Esophagus muscularis mucosa (tissue), 4 donors: ENCODE data around the gene PLCH2. TPM values are rescaled to one million over a fixed set of nuclear protein-coding genes. Genes with fewer than 3 reads are reported as not detected.

Experiments used
- DNase-seq: peaks from one replicate; pipeline ENCODE4 v3.0.0-alpha.2; 2017; ENCODE audit errors: extremely low spot score
- H3K27ac ChIP-seq, 4 donors: fragments of 200-600 bp; sonication (generic); replicated peaks in 1 of 4; 1 replicate in 3 of 4; 2 replicates in 1 of 4; pipeline ENCODE4 v1.5.1; 2016 to 2019; ENCODE audit warnings: mild to moderate bottlenecking in 1 of 4
- H3K27me3 ChIP-seq, 4 donors: fragments of 200-600 bp; sonication (generic); one replicate each; pipeline versions ENCODE4 v1.5.1 to v1.6.0; 2016 to 2019
- H3K36me3 ChIP-seq, 4 donors: fragments of 200-600 bp; sonication (generic); one replicate each; pipeline ENCODE4 v1.5.1; 2016 to 2019
- H3K4me1 ChIP-seq, 4 donors: fragments of 200-600 bp; sonication (generic); one replicate each; pipeline ENCODE4 v1.5.1; 2016 to 2019
- H3K4me3 ChIP-seq, 4 donors: fragments of 200-600 bp; sonication (generic); 1 replicate in 2 of 4; 2 replicates in 2 of 4; pipeline ENCODE4 v1.5.1; 2016 to 2019; ENCODE audit warnings: mild to moderate bottlenecking in 4 of 4, moderate library complexity in 1 of 4
- H3K9me3 ChIP-seq, 4 donors: fragments of 200-600 bp; sonication (generic); 1 replicate in 3 of 4; 2 replicates in 1 of 4; pipeline ENCODE4 v1.5.1; 2016 to 2019
- EP300 ChIP-seq: sonication (generic); formaldehyde crosslinking; IDR thresholded peaks from one replicate; pipeline ENCODE4 v1.6.1; 2017; ENCODE audit warnings: antibody characterized with exemption
- POLR2A ChIP-seq: fragments of 450-650 bp; IDR thresholded peaks from one replicate; pipeline ENCODE4 v1.6.1; 2017; ENCODE audit warnings: antibody characterized with exemption, moderate library complexity, mild to moderate bottlenecking, low read depth
- POLR2AphosphoS5 ChIP-seq, 2 donors: sonication (generic); formaldehyde crosslinking; IDR thresholded peaks; one replicate each; pipeline ENCODE4 v1.6.1; 2017; ENCODE audit warnings: antibody characterized with exemption in 2 of 2
- WGBS: methylation state at CpG from one replicate; pipeline ENCODE4 v1.1.5; 2018; 5-methylcytosine and 5-hydroxymethylcytosine counted together
- intact Hi-C: fragments of 100-400 bp; cut with DNase I; formaldehyde crosslinking; loops from one replicate; pipeline ENCODE4 v1.15.1; 2023
- total RNA-seq, 4 donors: library from RNA; depleted of rRNA; stranded (reverse); fragments of >200 nt; gene quantifications; one replicate each; pipeline versions ENCODE4 v1.1.0 to v1.2.1, GENCODE V29; 2016
- TF ChIP-seq, protein P1 (sequence below), 3 experiments: fragments of 200-600 bp in 2 of 3; fragments of 450-650 bp in 1 of 3; sonication (generic) in 2 of 3; IDR thresholded peaks; one replicate each; pipeline ENCODE4 v1.5.1; 2017 to 2019; ENCODE audit warnings: antibody characterized with exemption in 3 of 3, mild to moderate bottlenecking in 2 of 3, moderate library complexity in 1 of 3

The PLCH2 gene
- total RNA-seq, 4 donors from 2014 or later: 0.06 to 0.42 (median 0.26) TPM

- Histone ChIP-seq H3K9me3 (no peaks in the 10 kb centered on the region), H3K4me1 (peaks cover 50 to 67% (median 63%) of the 10 kb centered on the region in 4 donors), H3K27me3 (peaks cover 5 to 91% (median 25%) of the 10 kb centered on the region in 4 donors), H3K4me3 (no peak overlapping the region), H3K36me3 (no peaks in the 10 kb centered on the region), H3K27ac (no peak overlapping the region)
- TF ChIP-seq EP300: no peak
- TF ChIP-seq POLR2A: no peak
- TF ChIP-seq POLR2AphosphoS5 (IDR thresholded peaks at IDR 0.05): no peak
- TF ChIP-seq, protein P1, sequence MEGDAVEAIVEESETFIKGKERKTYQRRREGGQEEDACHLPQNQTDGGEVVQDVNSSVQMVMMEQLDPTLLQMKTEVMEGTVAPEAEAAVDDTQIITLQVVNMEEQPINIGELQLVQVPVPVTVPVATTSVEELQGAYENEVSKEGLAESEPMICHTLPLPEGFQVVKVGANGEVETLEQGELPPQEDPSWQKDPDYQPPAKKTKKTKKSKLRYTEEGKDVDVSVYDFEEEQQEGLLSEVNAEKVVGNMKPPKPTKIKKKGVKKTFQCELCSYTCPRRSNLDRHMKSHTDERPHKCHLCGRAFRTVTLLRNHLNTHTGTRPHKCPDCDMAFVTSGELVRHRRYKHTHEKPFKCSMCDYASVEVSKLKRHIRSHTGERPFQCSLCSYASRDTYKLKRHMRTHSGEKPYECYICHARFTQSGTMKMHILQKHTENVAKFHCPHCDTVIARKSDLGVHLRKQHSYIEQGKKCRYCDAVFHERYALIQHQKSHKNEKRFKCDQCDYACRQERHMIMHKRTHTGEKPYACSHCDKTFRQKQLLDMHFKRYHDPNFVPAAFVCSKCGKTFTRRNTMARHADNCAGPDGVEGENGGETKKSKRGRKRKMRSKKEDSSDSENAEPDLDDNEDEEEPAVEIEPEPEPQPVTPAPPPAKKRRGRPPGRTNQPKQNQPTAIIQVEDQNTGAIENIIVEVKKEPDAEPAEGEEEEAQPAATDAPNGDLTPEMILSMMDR (IDR thresholded peaks at IDR 0.05): no peak
- intact Hi-C loops: no loop called here
- no CpG with 5 or more reads among the region's 26 CpGs for WGBS
- DNase-seq: no peak
These were observed 67.5 kb downstream of the PLCH2 start for GRCh38 chr1:2543543-2544092.

- Histone ChIP-seq H3K9me3 (no peaks in the 10 kb centered on the region), H3K4me3 (no peak overlapping the region), H3K27ac (peak overlapping the region in 2 of 4 donors; percentile 84 to 90), H3K36me3 (no peaks in the 10 kb centered on the region), H3K4me1 (peaks cover 55 to 73% (median 70%) of the 10 kb centered on the region in 4 donors), H3K27me3 (peaks cover 5 to 84% (median 25%) of the 10 kb centered on the region in 4 donors)
- DNase-seq: no peak
- WGBS: 67% methylated on average over 6 of the region's 26 CpGs
- intact Hi-C loops: no loop called here
- TF ChIP-seq POLR2AphosphoS5 (IDR thresholded peaks at IDR 0.05) (no peak), POLR2A (no peak), EP300 (no peak)
- TF ChIP-seq, protein P1 (IDR thresholded peaks at IDR 0.05): no peak
These were observed 68.2 kb downstream of the PLCH2 start for GRCh38 chr1:2544093-2544874.

DNA sequence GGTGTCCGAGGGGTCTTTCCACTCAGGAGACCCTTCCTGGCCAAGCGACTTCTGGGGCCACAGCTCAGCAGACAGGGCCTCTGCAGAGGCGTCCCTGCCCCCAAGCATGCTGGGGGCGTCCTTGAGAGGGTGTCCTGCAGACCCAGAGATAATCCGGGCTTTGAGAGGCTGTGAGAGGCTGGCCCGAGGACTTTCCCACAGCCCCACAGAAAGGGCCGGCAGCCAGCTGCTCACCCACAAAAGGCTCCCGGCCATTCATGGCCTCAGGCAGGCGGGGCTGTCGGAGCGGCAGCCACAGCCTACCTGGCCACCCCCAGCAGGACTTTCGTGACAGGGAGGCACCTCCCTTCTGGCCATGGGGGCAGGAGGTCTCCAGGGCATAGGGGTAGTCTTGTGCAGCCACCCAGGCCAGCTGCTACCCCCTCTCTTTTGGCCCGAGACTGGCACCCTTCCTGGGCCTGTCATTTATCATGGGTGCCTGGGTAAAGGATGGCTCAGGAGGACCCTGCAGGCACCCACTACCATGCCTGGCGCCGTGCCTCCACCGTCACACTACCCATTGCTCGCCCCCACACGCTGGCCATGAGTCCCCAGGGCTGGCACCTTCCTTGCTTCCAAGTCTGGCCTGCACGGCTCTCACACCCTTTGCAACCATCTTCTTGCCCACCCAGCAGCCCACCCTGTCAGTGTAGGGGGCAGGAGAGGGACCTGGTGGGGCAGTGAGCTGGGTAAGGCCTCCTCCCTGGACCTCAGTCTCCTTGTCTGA, 69.0 kb downstream of the PLCH2 start:
- DNase-seq: no peak
- no peak overlapping the region for H3K4me3 ChIP-seq
- H3K27me3 ChIP-seq: peaks cover 5 to 77% (median 23%) of the 10 kb centered on the region in 4 donors
- no peaks in the 10 kb centered on the region for H3K36me3 ChIP-seq
- TF ChIP-seq EP300 (no peak), POLR2AphosphoS5 (IDR thresholded peaks at IDR 0.05) (no peak), POLR2A (no peak)
- TF ChIP-seq, protein P1 (IDR thresholded peaks at IDR 0.05): no peak
- H3K9me3 ChIP-seq: no peaks in the 10 kb centered on the region
- peak overlapping the region; percentile 73 to 90 (median 86) for H3K27ac ChIP-seq
- intact Hi-C loops: no loop called here
- WGBS: 92% methylated on average over 4 of the region's 19 CpGs
- H3K4me1 ChIP-seq: peaks cover 61 to 79% (median 74%) of the 10 kb centered on the region in 4 donors

DNA sequence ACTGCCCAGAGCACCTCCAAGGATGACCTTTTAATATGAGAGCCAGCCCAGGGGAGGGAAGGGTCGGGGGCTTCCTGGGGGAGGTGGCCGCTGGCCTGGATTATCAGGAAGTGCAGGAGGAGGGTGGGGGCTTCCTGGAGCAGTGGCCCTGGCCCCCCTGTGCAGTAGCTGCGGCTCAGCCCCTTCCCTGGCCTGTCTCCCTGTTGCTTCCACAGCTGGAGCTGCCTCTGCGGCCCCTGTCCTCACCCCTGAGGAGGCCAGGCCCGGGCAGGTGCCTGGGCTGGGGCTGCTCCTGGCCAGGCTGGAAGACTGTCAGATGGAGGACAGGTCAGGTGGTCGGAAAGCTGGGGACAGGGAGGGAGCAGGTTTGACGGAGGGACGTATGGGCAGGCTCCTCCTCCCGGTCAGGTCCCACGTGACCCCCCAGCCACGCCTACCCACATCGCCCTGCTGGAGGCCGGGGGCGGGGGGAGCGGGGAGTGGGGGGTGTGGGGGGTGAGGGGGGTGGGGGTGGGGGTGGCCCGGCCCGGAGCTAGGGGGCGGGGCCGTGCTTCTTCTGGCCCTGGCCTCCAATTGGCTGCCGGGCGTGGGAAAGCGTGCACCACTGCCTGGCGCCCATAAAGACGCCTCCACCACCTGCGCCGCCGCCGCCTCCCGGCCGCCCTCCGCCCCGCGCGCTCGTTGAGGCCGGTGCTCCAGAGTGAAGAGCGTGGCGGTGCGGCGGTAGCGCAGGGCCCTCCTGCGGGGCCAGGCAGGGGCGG, 69.8 kb downstream of the PLCH2 start:
- H3K4me1 ChIP-seq: peaks cover 57 to 78% (median 69%) of the 10 kb centered on the region in 4 donors
- peak overlapping the region; percentile 84 to 90 (median 89) for H3K27ac ChIP-seq
- intact Hi-C loops: no loop called here
- TF ChIP-seq POLR2A (no peak), POLR2AphosphoS5 (IDR thresholded peaks at IDR 0.05) (peak; percentile 41 to 56)
- no peaks in the 10 kb centered on the region for H3K9me3 ChIP-seq
- 3% methylated on average over 7 of the region's 43 CpGs for WGBS
- peaks cover 5 to 68% (median 18%) of the 10 kb centered on the region in 4 donors for H3K27me3 ChIP-seq
- H3K36me3 ChIP-seq: no peaks in the 10 kb centered on the region
- peak overlapping the region; percentile 55 to 75 (median 60) for H3K4me3 ChIP-seq
- DNase-seq: peak; percentile 96
